IPS-NIHi7 (cell line): ENCODE data around the gene ITGAX.

Source experiments
- DNase-seq: peaks from one replicate; pipeline ENCODE4 v3.0.0; 2012; ENCODE audit warnings: mixed read lengths; ENCODE audit errors: extremely low spot score

ITGAX gene

DNA sequence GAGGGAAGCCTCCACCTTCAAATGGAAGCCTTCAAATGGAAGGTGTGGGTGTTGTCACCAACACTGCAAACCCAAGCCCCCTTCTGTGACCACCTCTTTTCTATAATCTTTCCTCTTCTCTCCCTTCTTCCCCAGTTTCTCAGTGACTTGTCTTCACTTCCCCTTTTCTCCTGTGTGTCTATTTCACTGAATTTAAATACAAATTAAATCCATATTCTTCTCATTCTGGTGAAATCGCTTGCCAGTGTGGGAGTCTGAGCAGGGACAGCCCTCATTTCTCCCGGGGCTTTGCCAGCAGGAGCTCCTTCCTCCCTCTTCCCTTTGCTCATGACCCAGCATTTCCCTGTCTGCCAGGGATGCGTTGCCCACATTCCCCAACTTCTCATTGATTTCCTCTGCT, 6.4 kb upstream of the ITGAX start:
- DNase-seq = no peak

DNA sequence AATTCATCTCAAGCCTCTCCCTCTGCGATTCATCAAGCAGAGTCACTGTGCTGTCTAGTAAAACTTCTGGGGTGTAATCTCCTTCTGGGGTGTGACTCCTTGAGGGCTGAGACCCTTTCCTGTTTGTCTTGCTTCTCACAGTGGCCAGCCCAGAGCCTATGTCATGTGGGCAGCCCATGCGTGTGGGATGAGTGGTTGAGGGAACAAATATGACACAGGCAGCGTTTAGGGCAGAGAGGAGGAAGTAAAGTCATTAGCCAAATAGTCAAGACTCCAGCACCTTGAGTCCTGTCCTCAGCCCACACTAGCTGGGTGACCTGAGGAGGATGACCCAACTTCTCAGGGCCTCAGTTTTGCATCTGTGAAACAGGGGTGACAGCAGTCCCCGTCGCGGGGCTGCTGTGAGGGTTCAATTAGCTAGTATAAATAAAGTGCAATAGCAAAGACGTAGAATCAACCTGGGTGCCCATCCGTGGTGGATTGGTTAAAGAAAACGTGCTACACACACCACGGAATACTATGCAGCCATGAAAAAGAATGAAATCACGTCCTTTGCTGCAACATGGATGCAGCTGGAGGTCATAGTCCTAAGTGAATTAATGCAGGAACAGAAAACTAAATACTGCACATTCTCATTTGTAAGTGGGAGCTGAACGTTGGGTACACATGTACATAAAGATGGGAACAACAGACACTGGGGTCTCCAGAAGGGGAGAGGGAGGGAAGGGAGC, 4.5 kb upstream of the ITGAX start:
- DNase-seq = no peak

- no peak for DNase-seq
Measured at GRCh38 chr16:31351246-31351941, 3.6 kb upstream of the ITGAX start.

DNA sequence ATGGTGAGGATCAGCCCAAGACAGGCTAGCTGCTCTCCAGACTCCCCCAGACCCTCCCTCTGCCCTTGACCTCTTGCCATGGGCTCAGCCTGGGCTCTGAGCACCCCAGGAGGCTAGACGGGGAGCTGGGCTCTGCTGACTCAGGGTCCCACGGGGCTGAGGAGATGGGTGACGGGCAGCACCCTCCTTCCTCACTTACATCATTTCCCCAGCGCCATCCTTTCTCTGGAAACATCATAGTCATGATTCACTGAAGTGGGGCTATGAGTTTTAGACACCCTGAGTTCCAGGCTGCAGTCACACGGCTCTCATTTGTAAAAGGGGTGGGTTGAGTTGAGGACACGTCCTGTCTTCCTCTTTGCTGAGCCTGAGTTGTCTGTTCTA, 3.0 kb upstream of the ITGAX start:
- DNase-seq = no peak

DNA sequence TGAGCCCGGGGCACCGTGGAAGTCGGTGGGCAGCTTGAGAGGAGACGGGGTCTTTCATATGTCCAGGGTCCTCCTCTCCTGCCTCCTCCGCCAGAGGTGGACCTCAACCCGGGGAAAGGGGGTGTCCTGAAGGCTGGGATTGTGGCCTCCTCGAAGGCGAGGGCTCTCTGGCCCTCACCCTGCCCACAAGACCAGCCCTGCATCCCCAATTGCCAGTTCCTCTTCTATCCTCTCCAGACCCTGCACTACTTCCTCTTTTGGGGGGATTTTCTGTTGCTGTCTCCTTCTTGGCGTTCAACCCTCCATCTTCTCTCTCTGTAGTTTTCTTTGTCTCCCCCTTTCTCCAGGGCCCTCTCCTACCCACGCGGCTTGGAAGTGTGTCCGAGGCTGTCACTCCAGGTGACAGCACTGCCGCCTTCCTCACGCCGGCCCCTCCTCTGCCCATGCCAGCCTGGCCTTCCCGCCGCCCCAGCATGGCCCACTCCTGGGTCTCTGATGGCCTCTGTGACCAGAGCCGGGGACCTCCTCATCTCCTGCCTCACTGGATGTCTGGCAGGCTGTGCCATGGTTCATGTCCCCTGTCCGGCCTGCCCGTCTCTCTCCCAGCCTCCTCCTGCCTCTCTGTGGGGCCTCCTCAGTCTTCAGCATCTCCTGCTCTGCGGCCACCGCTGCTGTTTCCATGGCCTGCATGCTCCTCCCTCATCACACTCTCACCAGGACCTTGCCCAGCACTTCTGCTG, 2.4 kb upstream of the ITGAX start:
- no peak for DNase-seq

DNA sequence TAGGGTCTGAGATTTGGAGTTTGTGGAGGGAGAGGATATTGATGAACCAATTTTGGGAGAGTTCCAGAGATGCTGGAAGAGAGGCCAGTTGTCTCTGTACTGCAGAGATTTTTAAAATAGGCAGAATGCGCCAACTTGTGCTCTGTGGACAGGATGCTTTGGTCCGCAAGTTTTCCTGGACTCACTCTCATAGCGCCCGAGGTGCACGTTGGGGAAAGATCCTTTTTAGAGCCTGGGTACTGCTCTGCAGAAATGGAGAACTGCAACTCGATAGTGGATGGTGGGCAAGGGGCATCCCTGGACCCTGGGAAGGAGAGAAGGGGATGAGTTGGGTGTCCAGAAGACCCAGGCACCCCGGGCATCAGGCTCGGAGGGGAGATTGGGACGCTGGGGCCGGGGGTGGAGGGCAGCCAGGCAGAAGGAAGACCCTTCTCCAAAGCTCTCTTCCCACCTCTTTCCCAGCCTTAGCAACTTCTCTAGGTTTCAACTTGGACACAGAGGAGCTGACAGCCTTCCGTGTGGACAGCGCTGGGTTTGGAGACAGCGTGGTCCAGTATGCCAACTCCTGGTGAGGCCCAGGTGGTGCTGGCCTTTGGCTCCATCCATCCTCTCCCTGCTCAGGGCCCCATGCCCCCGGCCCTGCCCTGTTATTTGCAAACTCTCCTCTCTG, 590 bp downstream of the ITGAX start:
- DNase-seq = no peak

- peak; percentile 43 for DNase-seq
Measured at GRCh38 chr16:31356566-31357323, 1.8 kb downstream of the ITGAX start.

DNA sequence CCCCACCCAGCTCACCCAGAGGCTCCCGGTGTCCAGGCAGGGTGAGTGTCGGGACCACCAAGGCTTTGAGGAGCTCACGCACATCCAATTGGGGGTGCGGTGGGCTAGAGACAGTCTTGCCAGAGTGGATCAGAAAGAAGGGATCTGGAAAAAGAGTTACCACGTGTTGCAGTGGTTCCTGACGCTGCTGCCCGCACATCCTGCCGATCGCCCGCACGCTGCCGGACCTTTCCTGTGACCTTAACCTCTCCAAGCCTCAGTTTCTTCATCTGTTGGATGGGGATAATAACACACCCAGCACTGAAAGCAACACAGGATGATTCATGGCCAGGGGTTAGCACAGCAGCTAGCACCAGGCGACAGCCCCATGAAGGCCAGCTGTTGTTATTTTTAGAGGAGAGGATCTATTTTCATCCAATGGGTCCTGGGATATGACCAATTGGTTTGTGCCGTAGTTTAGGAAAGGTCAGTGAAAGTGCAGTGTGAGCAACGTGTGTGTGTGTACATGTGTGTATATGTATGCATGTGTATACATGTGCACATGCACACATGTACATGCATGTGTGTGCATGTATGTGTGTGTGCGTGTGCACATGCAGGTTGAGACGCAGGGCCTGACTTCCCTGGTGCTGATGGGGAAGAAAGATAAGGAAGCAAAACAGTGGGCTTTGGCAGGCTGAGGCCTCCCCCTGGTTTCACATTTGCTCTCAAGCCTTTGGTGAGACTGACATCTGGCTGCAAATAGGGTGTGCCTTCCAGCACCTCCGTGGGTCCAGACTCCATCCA, 2.5 kb downstream of the ITGAX start:
- no peak for DNase-seq

DNA sequence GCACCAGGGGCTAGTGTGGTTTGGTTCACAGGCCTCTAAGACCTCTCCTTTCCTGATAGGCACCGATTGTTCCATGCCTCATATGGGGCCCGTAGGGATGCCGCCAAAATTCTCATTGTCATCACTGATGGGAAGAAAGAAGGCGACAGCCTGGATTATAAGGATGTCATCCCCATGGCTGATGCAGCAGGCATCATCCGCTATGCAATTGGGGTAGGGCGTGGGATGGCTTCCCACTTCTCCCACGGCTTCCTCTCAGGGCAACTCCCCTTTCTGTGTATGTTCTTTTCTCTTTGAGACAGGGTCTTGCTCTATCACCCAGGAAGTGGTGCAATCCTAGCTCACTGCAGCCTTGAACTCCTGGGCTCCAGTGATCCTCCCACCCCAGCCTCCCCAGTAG, 5.3 kb downstream of the ITGAX start:
- no peak for DNase-seq

- DNase-seq = no peak
Measured at GRCh38 chr16:31361201-31362110, 6.5 kb downstream of the ITGAX start.

GRCh38 chr16:31362476-31363405, 7.8 kb downstream of the ITGAX start:
- DNase-seq = no peak

GRCh38 chr16:31363721-31364120, 8.7 kb downstream of the ITGAX start:
- DNase-seq = no peak

- DNase-seq = no peak
Measured at GRCh38 chr16:31364421-31364820, 9.4 kb downstream of the ITGAX start.

DNA sequence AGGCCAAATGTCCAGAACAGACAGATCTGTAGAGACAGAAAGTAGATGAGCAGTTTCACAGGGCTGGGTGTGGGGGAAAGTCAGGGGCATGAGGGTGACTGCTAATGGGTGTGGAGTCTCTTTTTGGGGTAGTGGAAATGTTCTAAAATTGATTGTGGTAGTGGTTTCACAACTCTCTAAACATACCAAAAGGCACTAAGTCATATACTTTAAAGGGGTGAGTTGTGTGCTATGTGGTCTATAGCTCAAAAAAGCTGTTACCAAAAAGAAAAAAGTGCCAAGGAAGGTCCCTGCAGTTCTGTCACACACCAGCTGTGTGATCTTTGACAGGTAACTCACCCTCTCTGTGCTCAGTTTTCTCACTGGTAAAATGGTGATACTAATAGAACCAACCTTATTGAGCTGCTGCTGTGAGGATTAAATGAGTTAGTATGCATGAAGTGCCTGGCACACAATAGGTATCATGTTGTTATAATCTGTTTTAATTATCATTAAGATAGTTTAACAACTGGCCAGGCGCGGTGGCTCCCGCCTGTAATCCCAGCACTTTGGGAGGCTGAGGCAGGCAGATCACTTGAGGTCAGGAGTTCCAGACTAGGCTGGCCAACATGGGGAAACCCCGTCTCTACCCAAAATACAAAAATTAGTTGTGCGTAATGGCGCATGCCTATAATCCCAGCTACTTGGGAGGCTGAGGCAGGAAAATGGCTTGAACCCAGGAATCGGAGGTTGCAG, 10.3 kb downstream of the ITGAX start:
- DNase-seq = no peak

GRCh38 chr16:31367853-31368252, 12.9 kb downstream of the ITGAX start:
- DNase-seq = no peak

- no peak for DNase-seq
Measured at GRCh38 chr16:31371008-31371407, 16.0 kb downstream of the ITGAX start.

GRCh38 chr16:31371619-31372484, 16.9 kb downstream of the ITGAX start:
- DNase-seq = no peak
